WERI-Rb-1 (cell line): ENCODE results near the gene CYP2F1.
"Not testable (repeated sequence)": the region's sequence is repeated elsewhere in the genome, so short reads cannot be mapped to it uniquely, and the experiment has no call there.

Experiments used
- DNase-seq: peaks from one replicate; pipeline ENCODE4 v3.0.0-alpha.2; 2020
- H3K27ac ChIP-seq: fragments of 250-450 bp; sonication (Bioruptor Pico); 2 replicates; pipeline ENCODE4 v1.5.1; 2020; ENCODE audit warnings: mild to moderate bottlenecking, moderate library complexity
- H3K27me3 ChIP-seq: fragments of 250-450 bp; sonication (Bioruptor Pico); 2 replicates; pipeline ENCODE4 v1.5.1; 2021; ENCODE audit warnings: mild to moderate bottlenecking, low read depth, moderate library complexity; ENCODE audit not compliant: insufficient read depth, severe bottlenecking
- H3K36me3 ChIP-seq: fragments of 250-450 bp; sonication (Bioruptor Pico); 2 replicates; pipeline ENCODE4 v1.5.1; 2020; ENCODE audit warnings: mild to moderate bottlenecking, moderate library complexity
- H3K4me3 ChIP-seq: 2 replicates; pipeline ENCODE4 v1.5.1; 2011; ENCODE audit warnings: low read depth, mild to moderate bottlenecking, control low read depth, low read length
- H3K9me3 ChIP-seq: fragments of 250-450 bp; sonication (Bioruptor Pico); 2 replicates; pipeline ENCODE4 v1.5.1; 2021; ENCODE audit warnings: mild to moderate bottlenecking, moderate library complexity; ENCODE audit not compliant: severe bottlenecking
- TF ChIP-seq, protein P1 (sequence below): IDR thresholded peaks from 2 replicates; pipeline ENCODE4 v1.5.1; 2011; ENCODE audit warnings: low read depth, mild to moderate bottlenecking, control low read depth, inconsistent platforms, low read length

Gene CYP2F1

DNA sequence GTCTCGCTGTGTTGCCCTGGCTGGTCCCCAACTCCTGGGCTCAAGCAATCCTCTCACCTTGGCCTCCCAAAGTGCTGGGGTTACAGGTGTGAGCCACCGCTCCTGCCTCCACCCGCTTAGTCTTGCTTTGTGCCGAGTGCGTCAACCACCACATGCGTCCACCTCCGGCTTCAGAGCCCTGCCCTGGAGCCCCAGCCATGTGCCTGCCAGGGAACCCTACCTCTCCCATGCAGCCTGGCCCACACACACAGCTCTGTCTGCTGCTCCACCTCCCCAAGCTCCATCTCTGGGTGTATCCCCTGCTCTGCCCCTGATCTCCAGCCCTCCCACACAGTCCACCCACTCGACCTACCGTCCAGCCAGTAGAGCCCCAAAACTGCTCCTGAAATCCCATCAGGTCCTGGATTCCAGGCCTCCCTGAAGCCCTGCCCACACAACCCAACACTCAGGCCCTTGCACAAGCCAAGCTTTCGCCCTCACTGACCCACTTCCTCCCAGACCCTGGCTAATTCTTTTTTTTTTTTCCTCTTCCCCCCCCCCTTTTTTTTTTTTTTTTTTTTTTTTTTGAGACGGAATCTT is 9.6 kb downstream of the CYP2F1 start:
- no peaks in the 10 kb centered on the region for H3K27me3 ChIP-seq
- H3K4me3 ChIP-seq = no peak overlapping the region
- TF ChIP-seq, protein P1, sequence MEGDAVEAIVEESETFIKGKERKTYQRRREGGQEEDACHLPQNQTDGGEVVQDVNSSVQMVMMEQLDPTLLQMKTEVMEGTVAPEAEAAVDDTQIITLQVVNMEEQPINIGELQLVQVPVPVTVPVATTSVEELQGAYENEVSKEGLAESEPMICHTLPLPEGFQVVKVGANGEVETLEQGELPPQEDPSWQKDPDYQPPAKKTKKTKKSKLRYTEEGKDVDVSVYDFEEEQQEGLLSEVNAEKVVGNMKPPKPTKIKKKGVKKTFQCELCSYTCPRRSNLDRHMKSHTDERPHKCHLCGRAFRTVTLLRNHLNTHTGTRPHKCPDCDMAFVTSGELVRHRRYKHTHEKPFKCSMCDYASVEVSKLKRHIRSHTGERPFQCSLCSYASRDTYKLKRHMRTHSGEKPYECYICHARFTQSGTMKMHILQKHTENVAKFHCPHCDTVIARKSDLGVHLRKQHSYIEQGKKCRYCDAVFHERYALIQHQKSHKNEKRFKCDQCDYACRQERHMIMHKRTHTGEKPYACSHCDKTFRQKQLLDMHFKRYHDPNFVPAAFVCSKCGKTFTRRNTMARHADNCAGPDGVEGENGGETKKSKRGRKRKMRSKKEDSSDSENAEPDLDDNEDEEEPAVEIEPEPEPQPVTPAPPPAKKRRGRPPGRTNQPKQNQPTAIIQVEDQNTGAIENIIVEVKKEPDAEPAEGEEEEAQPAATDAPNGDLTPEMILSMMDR = no peak
- no peak for DNase-seq
- H3K36me3 ChIP-seq = no peaks in the 10 kb centered on the region
- H3K9me3 ChIP-seq = no peaks in the 10 kb centered on the region
- H3K27ac ChIP-seq = no peak overlapping the region

DNA sequence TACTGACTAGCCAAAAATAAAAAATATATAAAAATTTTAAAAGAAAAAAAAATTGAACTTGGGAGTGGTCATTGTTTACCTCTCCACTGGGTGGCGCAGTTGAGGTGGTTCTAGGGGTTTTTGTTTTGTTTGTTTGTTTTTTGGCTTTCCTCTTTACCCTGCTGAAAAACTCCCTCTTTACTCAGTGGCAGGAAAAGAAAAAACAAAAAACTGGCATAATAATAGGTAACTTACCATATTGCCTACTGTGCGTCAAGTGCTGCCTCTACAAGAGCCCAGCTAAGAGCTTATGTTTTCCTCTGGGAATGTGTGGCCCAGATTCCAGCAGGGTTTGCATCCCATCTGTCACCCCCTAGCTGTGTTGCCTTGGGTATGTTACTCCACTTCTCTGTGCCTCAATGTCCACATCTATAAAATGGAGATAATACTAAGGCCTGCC is 12.6 kb downstream of the CYP2F1 start:
- H3K27ac ChIP-seq, H3K9me3 ChIP-seq, DNase-seq, H3K27me3 ChIP-seq, H3K36me3 ChIP-seq, H3K4me3 ChIP-seq: not testable (repeated sequence)
- TF ChIP-seq, protein P1 = peak; percentile 37; the same call in 1 of the 2 replicates

DNA sequence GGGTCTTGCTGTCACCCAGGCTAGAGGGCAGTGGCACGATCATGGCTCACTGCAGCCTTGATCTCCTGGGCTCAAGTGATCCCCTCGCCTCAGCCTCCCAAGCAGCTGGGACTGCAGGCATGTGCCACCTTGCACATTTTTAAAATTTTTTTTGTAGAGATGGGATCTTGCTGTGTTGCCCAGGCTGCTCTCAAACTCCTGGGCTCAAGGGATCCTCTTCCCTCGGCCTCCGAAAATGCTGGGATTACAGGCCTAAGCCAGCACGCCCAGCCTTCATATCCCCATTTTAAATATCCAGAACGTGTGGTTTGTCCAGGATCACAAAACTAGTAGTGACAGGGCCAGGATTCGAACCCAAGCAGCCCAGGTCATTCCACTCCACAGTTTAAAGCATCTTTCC is 13.1 kb downstream of the CYP2F1 start:
- not testable (repeated sequence) for DNase-seq, H3K4me3 ChIP-seq, H3K27me3 ChIP-seq, H3K27ac ChIP-seq, H3K36me3 ChIP-seq, H3K9me3 ChIP-seq

DNA sequence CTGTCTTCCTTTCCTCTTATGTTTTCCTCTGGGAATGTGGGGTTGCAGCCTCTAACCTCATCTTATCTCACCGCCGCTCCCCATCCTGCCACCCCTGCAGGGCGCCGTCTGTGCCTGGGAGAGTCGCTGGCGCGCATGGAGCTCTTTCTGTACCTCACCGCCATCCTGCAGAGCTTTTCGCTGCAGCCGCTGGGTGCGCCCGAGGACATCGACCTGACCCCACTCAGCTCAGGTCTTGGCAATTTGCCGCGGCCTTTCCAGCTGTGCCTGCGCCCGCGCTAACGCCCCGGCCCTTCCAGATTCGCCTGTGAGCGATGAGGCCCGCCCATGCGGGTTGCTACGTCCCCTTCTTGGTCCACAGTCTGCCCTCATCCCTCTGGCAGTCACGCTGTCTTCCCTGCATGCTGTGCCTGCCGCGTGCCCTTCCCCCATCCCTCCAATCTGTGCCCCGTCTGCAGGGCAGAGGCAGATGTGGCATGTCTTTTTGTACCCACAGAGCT is 13.6 kb downstream of the CYP2F1 start:
- H3K36me3 ChIP-seq, H3K27me3 ChIP-seq, H3K9me3 ChIP-seq, H3K27ac ChIP-seq: not testable (repeated sequence)
- TF ChIP-seq, protein P1 = peak; percentile 40
- peak; percentile 76 for DNase-seq
- H3K4me3 ChIP-seq = peak overlapping the region; percentile 34

DNA sequence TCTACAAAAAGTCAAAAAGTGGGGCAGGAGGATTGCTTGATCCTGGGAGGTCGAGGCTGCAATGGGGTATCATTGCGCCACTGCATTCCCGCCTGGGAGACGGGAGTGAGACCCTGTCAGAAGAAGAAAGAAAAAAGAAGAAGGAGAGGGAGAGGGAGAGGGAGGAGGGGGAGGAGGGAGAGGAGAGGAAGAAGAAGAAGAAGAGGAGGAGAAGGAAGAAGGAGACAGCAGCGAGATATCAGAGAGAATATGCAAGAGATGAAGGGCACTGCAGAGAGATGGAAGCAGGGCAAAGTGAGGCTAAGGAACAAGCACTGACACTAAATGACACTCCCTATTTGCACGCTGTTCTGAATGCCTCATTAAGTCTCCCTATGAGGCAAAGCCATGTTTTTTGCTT is 14.5 kb downstream of the CYP2F1 start:
- no peak overlapping the region for H3K27ac ChIP-seq

DNA sequence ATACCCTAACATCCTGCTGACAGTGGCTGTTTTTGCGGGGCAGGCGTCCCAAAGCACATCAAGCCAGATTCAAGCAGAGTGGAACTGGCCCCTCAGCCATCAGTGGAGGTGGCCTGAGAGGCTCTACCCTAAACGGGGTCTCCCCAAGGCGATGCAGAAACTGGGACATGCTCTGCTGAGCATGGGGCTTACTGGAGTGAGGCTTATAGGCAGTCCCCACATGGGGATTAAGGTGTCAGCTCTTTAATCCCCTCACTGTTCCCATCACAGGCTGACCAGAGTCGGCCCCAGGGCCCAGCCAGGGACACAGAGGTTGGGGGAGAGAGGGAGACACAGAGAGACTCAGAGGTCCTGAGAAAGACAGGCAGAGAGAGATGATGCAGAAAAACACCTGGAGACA is 17.0 kb downstream of the CYP2F1 start:
- Histone ChIP-seq H3K9me3 (no peaks in the 10 kb centered on the region), H3K27me3 (no peaks in the 10 kb centered on the region), H3K36me3 (no peaks in the 10 kb centered on the region), H3K27ac (peak overlapping the region; percentile 41), H3K4me3 (no peak overlapping the region)
- TF ChIP-seq, protein P1 = no peak
- DNase-seq = peak; percentile 89

More for the DNA sequence above, 14.5 kb downstream of the CYP2F1 start:
- H3K4me3 ChIP-seq = no peak overlapping the region
- no peak for DNase-seq
- no peaks in the 10 kb centered on the region for H3K27me3 ChIP-seq
- no peaks in the 10 kb centered on the region for H3K9me3 ChIP-seq
- TF ChIP-seq, protein P1 = no peak
- H3K36me3 ChIP-seq = no peaks in the 10 kb centered on the region
